Fibroblast of gingiva (primary cell): ENCODE measurements around the gene PRICKLE1.

Source experiments
- DNase-seq: peaks from one replicate; pipeline ENCODE4 v3.0.0-alpha.2; 2011; ENCODE audit warnings: low read depth

PRICKLE1 gene

GRCh38 chr12:42492267-42492666 is 97.3 kb downstream of the PRICKLE1 start:
- no peak for DNase-seq

GRCh38 chr12:42490261-42490842 is 99.2 kb downstream of the PRICKLE1 start:
- no peak for DNase-seq

DNA sequence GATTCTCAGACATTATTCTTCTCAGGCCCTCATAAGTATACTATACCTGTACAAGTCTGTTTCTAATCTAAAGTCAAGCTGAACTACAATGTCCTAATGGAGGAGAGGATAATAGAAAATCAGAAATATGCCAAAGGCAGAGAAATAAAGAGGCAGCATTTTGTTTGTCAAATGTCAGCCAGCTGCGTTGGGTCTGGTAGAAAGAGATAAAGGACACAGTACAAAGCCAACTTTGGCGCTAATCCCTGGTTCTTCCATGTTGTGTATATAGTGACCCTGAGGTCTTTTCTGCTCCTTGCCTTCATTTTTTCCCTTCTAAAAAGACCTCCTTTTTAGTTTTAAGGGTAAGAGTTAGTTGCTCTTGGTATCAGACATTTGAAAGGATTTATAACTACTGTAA is 103.1 kb downstream of the PRICKLE1 start:
- DNase-seq: no peak

GRCh38 chr12:42485823-42486222 is 103.7 kb downstream of the PRICKLE1 start:
- no peak for DNase-seq

DNA sequence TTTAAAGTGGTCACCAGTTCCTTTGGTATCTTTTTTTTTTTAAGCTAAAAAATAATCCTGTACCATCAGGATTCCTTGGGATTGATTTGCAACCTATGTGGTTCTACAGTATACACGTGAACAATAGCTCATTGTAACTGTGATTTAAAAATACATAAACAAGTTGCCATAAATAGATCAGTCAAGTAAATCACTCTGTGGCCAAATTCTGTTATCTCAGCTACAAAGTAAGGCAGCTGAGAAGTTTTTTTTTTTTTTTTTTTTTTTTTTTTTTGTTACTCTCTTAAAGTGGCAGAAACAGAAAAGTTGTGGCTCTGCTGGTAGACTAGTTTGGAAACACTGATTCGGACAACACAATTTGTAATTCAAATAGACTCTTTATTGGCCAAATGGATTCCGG is 104.5 kb downstream of the PRICKLE1 start:
- no peak for DNase-seq

GRCh38 chr12:42483521-42483790 is 106.1 kb downstream of the PRICKLE1 start:
- DNase-seq: no peak

DNA sequence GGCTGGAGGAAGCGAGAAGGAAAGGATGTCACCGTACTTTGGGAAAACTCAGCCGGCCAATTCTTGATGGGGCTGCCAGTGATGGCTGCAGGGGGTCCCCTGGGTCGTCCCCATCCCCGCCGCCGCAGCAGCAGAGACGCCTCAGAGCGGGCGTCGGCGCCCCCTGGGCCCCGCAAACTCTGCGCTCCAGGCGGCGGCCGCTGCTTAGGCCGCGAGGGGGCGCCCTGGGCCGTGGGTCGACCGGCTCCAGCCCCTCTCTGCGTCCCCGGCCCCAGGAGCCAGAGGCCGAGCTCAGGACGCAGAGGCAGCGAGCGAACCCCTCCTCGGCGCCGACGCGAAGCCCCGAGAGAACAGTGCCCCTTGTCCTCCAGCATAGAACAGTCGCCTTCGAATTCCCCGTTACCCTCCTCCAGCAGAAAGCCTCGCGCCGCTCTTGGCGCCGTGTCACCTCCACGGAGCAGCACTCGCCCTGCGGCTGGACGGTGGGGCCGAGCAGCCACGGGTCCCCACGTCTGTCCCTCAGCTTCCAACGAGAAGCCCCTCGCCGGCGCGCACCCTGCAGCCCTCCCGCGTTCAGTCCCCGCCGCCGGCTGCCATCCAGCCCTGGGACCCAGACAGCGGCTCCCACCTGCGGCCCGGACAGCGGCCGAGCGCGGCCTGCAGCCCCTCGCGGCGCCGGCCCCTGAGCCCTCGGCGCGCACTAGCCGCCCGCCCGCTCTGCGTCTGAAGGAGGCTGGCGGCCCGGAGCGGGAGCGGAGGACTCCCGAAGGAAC is 106.6 kb downstream of the PRICKLE1 start:
- peak; percentile 53 for DNase-seq

DNA sequence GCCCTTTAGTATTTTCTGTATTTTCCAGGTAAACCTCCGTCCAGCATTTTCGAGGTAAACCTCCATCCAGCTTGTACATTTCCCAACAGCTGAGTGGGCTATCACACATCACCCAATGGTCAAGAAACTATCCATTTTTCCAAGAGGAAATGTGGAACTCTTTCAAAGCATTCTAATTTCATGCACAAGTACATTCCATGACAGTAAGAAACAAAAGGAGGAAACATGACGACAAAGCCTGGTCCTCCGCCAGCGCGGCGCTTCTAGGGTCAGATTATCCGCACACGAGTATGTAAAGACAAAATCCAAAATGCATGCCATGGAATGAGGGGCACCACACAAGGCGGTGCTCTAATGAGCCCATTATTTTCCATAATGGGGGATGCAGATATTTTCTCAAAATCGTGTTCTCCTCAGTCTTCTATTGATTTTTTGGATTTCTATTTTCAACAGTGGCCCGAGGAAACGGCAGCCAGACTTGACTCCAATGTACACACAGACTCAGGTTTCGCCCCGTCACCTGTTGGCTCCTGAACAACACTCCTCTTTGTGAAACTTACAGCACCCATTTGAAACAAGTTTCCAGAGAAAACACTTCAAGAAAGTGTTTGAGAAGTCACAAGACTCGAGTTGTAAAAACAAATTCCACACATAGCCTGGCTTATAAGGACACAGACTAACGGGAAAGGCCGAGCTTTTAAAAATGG is 107.4 kb downstream of the PRICKLE1 start:
- peak; percentile 33 for DNase-seq

DNA sequence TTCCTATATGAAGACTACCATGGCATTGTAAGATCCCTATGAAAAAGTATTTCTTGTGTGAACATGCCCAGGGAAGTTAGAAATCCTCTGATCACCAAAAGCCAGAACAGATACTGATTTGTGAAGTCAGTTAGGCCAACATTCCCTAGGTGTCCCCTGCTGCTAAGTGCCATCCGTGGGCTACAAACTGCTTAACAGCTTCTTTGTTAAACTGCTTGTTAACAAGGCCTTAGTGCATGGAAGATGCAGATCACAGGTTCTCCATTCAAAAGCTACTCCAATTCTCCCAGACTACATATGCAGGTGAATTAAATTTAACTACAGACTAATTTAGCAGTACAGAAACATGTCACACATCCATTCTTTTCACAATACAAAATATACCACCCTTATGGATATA is 108.2 kb downstream of the PRICKLE1 start:
- DNase-seq: no peak

DNA sequence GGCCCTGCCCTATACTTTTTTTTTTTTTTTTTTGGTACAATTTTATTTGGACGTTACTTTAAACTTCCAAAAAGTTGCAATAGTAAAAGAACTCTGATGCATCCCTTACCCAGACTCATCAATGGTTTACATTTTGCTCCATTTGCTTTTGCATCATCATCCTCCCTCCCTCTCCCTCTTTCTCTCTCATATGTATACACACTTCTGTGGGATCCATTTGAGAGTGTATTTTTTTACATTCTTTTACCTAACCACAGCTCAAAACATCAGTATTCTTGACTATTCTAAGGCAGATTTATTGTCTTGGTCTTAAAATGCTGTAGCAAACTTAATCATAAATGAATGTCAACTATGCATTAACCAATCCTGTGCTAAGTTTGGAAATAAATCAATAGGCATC is 111.6 kb downstream of the PRICKLE1 start:
- no peak for DNase-seq

DNA sequence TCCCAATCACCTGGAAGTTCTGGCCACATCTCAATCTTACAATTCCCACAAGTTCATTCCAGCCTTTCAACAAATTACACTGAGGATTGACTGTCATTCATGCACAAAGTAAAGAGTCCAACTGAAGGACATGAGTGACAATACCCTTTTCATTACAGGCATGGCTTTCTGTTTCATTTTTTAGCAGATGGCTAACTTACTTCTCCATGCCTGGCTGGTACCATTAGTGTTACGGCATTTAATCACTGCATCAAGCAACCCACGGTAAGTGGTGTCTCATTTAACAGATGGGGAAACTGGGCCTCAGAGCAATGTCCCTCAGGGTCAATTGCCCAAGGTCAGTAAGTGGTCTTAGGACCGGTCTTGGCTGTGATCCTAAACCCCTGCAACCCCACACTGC is 114.4 kb downstream of the PRICKLE1 start:
- DNase-seq: no peak

- DNase-seq: no peak
Measured at GRCh38 chr12:42474391-42474790, 115.2 kb downstream of the PRICKLE1 start.

- DNase-seq: no peak
Measured at GRCh38 chr12:42473561-42473960, 116.0 kb downstream of the PRICKLE1 start.

DNA sequence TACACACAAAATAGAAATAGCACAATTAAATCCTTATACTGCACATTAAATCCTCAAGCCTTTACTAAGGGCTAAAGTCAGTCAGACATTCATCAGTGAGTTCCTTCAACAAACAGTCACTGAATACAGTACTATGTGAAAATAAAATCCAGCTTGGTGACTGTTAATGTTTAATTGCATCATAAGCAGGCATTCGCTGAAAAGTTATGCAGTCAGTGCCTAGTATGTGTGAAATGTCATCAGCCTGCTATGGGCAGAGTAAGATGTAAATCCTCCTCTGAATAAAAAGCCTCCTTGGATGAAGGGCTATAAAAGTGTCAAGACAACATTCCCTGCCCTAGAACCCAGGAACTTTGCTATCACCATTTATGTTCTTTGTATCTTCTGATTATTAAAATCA is 116.4 kb downstream of the PRICKLE1 start:
- peak; percentile 56 for DNase-seq

DNA sequence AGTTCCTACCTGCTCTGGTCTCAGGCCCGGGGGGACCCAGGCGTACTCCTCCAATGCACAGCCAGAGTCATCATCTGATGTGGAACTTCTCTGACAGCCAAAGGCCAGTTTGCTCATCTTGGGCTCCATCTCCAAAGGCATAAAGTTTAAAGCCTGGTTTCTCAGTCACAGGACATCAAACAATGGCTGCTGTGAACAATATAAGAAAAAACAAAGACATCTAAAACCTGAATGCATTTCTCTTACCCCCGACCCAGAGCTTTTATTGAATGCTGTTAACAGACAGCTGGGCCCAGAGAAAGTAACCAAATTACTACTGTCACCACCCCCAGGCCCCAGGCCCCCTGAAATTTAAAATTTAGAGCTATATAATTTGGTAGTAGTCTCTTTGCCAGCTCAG is 117.2 kb downstream of the PRICKLE1 start:
- no peak for DNase-seq

DNA sequence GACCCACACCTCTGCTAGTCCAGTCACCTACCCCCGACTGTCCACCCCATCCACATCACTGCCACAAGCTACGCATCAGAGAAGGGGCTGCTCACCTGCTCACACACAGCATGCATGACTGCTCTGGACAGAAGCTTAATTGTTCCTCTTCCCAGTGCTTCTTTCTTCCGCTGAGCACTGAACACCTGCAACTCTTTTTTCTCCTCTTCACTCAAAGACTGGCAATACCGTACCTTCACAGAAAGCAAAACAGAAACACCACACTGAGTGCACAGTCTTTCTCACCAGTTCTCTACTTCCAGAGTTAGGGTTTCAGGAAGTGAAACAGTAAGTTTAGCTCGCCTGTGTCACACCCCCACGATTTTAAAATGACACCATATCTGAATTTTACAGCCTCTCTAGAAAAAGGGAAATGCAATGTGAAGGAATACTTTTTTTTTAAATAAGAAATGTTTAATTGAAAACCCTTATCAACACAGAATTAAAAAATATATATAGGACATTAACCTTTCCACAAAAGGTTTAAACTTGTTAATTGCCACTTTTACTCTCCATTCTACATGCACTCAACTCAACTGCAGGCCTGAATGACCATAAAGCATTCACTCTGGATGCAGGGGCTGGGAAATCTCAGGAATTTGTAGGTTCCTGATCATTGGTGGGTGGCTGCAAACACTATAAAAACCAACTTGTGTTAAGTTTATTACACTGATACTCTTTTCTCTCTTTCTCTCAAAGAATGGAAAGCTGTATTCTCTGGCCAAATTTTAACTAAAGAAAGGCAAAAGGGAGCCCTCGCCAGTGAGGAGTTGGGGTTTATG is 120.0 kb downstream of the PRICKLE1 start:
- no peak for DNase-seq

GRCh38 chr12:42468921-42469320 is 120.6 kb downstream of the PRICKLE1 start:
- DNase-seq: no peak

DNA sequence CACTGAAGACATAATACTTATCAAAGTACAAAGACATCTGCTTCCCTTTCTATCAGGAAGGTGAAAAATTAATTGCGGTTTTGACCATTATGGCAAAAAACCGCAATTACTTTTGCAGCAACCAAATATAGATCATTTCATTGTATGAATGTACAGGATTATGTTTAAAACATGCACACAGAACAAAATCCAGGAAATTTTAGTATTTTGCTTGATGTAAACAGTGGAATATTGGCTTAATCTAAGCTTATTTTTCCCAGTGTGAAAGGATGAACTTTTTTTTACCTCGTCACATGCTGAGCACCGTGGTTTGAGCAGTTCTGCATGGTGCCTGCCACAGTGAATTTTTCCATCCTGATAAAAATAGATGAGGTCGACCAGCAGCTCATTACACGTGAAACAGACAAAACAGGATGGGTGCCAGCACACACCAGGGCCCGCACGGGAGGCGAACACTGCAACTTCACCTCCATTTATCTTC is 121.2 kb downstream of the PRICKLE1 start:
- DNase-seq: no peak

DNA sequence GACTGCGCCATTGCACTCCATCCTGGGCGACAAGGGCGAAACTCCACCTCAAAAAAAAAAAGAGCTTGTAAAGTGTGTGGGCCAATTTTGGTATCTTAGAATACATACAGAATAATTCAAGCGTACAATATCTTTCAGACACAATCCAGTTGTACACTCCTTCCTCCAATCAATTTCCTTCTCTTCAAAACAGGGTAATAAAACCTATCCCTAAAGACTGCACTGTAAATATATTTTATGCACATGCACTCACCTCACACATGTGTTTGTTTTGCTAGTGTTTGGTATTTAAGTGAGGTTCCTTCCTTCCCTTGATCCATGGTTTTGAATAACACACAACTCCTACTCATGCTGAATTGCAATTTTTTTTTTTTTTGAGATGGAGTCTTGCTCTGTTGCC is 125.9 kb downstream of the PRICKLE1 start:
- no peak for DNase-seq

DNA sequence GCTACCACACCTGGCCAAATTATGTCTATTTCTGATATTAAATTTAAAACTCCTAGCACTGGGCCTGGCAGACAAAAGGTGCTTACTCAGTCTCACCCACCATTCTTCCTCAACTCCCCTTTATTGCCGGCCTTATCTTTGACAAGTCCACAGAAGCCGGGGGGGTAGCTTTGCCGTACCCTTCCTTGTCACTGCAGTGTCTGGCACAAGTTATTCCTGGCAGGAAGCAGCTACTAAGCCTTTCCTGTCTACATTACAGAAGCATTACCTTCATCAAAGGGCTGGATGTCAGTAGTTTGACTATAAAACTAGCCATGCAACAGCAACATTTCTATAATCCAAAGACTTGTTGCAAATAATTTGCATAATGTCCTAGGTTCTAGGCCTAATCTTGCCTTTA is 127.1 kb downstream of the PRICKLE1 start:
- DNase-seq: no peak

DNA sequence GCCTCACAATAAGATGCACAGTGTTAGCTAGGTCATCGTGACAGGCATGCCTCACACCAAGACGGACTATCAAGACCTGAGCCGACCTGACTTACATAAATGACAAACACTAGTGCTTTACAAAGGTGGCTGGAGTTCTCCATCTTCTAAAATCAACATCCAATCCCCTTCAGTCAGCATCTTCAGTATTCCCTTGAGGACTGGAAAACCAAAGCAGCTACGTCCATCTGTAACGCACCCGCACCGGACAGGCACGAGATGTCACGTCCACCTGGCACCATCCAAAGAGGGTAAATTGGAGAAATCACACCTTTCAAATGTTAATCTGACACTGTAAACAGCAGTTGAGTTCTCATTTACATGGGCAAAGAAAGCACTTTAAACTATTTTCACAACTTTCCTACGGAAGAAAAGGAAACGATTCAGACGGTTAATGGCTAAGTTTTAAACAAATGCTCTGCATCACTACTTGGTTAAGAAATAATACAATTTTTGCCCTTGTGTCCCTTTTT is 130.2 kb downstream of the PRICKLE1 start:
- DNase-seq: no peak

DNA sequence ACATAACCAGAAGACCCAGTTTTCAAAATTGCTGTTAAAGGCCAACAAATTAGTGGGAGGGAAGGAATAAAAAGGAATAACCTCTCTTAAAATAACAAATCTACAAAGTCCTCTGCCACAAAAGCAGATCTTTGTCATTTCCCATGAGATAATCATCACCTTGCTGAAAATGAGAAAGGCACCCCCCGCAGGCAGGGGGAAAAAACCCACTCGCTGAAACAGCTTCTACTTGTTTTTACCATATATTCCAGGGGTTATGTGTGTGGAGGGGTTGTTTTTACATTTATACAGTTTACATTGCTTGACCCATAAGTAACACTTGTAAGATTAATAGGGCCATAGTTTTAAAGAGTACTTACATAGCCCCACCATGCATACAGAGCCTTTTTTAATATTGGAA is 131.0 kb downstream of the PRICKLE1 start:
- no peak for DNase-seq
